Right lung (tissue), 5 donors: ENCODE measurements around the gene CYP27A1. TPM values are rescaled to one million over a fixed set of nuclear protein-coding genes. Genes with fewer than 3 reads are reported as not detected.
"Not testable (repeated sequence)": the region's sequence is repeated elsewhere in the genome, so short reads cannot be mapped to it uniquely, and the experiment has no call there.

ENCODE experiments used
- DNase-seq, 2 donors: peaks; one replicate each; pipeline ENCODE4 v3.0.0-alpha.2; 2013
- polyA plus RNA-seq, 5 donors: library from polyadenylated mRNA; unstranded; fragments of 120-200 nt; gene quantifications; one replicate each; pipeline versions ENCODE4 v1.2.1 to v1.2.3, GENCODE V29; 2013; ENCODE audit warnings: inconsistent platforms in 1 of 5, low replicate concordance in 1 of 5; ENCODE audit not compliant: insufficient read length in 5 of 5, insufficient read depth in 1 of 5

CYP27A1 gene
- polyA plus RNA-seq, 5 donors, result 22.7 to 32.0 (median 30.3) TPM

GRCh38 chr2:218829868-218830451 is 48.0 kb downstream of the CYP27A1 start:
- DNase-seq, result no peak

- no peak for DNase-seq
Measured at GRCh38 chr2:218830526-218831306, 48.8 kb downstream of the CYP27A1 start.

- no peak for DNase-seq
Measured at GRCh38 chr2:218831378-218831990, 49.5 kb downstream of the CYP27A1 start, which contains the start of gene PRKAG3. PRKAG3 (minus strand) TSS chr2:218831803.

GRCh38 chr2:218832081-218832480 is 50.1 kb downstream of the CYP27A1 start:
- DNase-seq, result no peak

GRCh38 chr2:218832520-218832919 is 50.6 kb downstream of the CYP27A1 start:
- DNase-seq, result no peak

GRCh38 chr2:218833023-218833609 is 51.2 kb downstream of the CYP27A1 start:
- DNase-seq, result no peak

GRCh38 chr2:218834685-218835084 is 52.7 kb downstream of the CYP27A1 start:
- no peak for DNase-seq

GRCh38 chr2:218837495-218837894 is 55.5 kb downstream of the CYP27A1 start:
- DNase-seq, result no peak

GRCh38 chr2:218839430-218839829 is 57.5 kb downstream of the CYP27A1 start:
- no peak for DNase-seq

GRCh38 chr2:218839888-218840287 is 57.9 kb downstream of the CYP27A1 start:
- no peak for DNase-seq

GRCh38 chr2:218844334-218844733 is 62.4 kb downstream of the CYP27A1 start:
- not testable (repeated sequence) for DNase-seq

GRCh38 chr2:218846963-218847362 is 65.0 kb downstream of the CYP27A1 start:
- DNase-seq, result not testable (repeated sequence)

GRCh38 chr2:218849721-218850120 is 67.8 kb downstream of the CYP27A1 start:
- DNase-seq, result no peak

GRCh38 chr2:218850796-218851195 is 68.8 kb downstream of the CYP27A1 start:
- no peak for DNase-seq

GRCh38 chr2:218851286-218851685 is 69.3 kb downstream of the CYP27A1 start:
- DNase-seq, result no peak

GRCh38 chr2:218852911-218853667 is 71.1 kb downstream of the CYP27A1 start:
- DNase-seq, result peak in 1 of 2 donors; percentile 32

GRCh38 chr2:218853766-218854165 is 71.8 kb downstream of the CYP27A1 start:
- DNase-seq, result no peak

- DNase-seq, result no peak
Measured at GRCh38 chr2:218854860-218855259, 72.9 kb downstream of the CYP27A1 start.

GRCh38 chr2:218855305-218856166 is 73.6 kb downstream of the CYP27A1 start:
- no peak for DNase-seq

- no peak for DNase-seq
Measured at GRCh38 chr2:218856167-218856895, 74.4 kb downstream of the CYP27A1 start.
